HepG2 (cell line): ENCODE results near the gene DNAJC30. TPM values are rescaled to one million over a fixed set of nuclear protein-coding genes. Genes with fewer than 3 reads are reported as not detected.

ENCODE experiments used
- ARNTL ChIP-seq: sonication (generic); formaldehyde crosslinking; IDR thresholded peaks from 2 replicates; pipeline ENCODE4 v1.4.0; 2020; ENCODE audit warnings: mild to moderate bottlenecking, missing genetic modification reagents
- ELK4 ChIP-seq: sonication (generic); formaldehyde crosslinking; IDR thresholded peaks from 2 replicates; pipeline ENCODE4 v1.9.0; 2021; ENCODE audit warnings: missing genetic modification reagents, borderline replicate concordance
- FLYWCH1 ChIP-seq: sonication (generic); formaldehyde crosslinking; IDR thresholded peaks from 2 replicates; pipeline ENCODE4 v1.8.1; 2023; ENCODE audit warnings: mild to moderate bottlenecking, missing genetic modification reagents
- FOXP4 ChIP-seq: sonication (generic); formaldehyde crosslinking; IDR thresholded peaks from 2 replicates; pipeline ENCODE4 v1.4.0; 2020; ENCODE audit warnings: missing genetic modification reagents
- MAF1 ChIP-seq: sonication (generic); formaldehyde crosslinking; IDR thresholded peaks from 2 replicates; pipeline ENCODE4 v1.5.0; 2020; ENCODE audit warnings: missing genetic modification reagents, borderline replicate concordance
- MTA1 ChIP-seq: sonication (generic); formaldehyde crosslinking; IDR thresholded peaks from 2 replicates; pipeline ENCODE4 v1.4.0; 2020; ENCODE audit warnings: missing genetic modification reagents, mild to moderate bottlenecking, borderline replicate concordance
- NFRKB ChIP-seq: fragments of 450-650 bp; IDR thresholded peaks from 2 replicates; pipeline ENCODE4 v1.6.1; 2017
- PLSCR1 ChIP-seq: sonication (generic); formaldehyde crosslinking; IDR thresholded peaks from 2 replicates; pipeline ENCODE4 v1.5.0; 2020; ENCODE audit warnings: missing genetic modification reagents, mild to moderate bottlenecking, borderline replicate concordance
- POLR2AphosphoS2 ChIP-seq: IDR thresholded peaks from 2 replicates; pipeline ENCODE4 v1.6.1; 2011; ENCODE audit warnings: low read depth, low read length, improper control_type of control experiment
- SIX4 ChIP-seq: sonication (generic); formaldehyde crosslinking; IDR thresholded peaks from 2 replicates; pipeline ENCODE4 v1.4.0; 2020; ENCODE audit warnings: missing genetic modification reagents
- SRSF4 ChIP-seq: fragments of 200-400 bp; formaldehyde crosslinking; IDR thresholded peaks from one replicate; pipeline ENCODE4 v1.6.1; 2018; ENCODE audit warnings: mild to moderate bottlenecking, low read depth, low read length, moderate library complexity; ENCODE audit not compliant: poor library complexity, severe bottlenecking
- ZBTB2 ChIP-seq: sonication (generic); formaldehyde crosslinking; IDR thresholded peaks from 2 replicates; pipeline ENCODE4 v1.8.0; 2022; ENCODE audit warnings: low read depth, missing genetic modification reagents
- ZNF18 ChIP-seq: sonication (generic); formaldehyde crosslinking; IDR thresholded peaks from 2 replicates; pipeline ENCODE4 v1.8.0; 2022; ENCODE audit warnings: mild to moderate bottlenecking, missing genetic modification reagents; ENCODE audit not compliant: insufficient replicate concordance
- ZNF260 ChIP-seq: sonication (generic); formaldehyde crosslinking; IDR thresholded peaks from 2 replicates; pipeline ENCODE4 v1.4.0; 2020; ENCODE audit warnings: missing genetic modification reagents, low read depth, mild to moderate bottlenecking, borderline replicate concordance
- ZNF670 ChIP-seq: sonication (generic); formaldehyde crosslinking; IDR thresholded peaks from 2 replicates; pipeline ENCODE4 v1.8.0; 2022; ENCODE audit warnings: mild to moderate bottlenecking, missing genetic modification reagents, borderline replicate concordance
- ZNF687 ChIP-seq: sonication (generic); formaldehyde crosslinking; IDR thresholded peaks from 2 replicates; pipeline ENCODE4 v1.5.1; 2020; ENCODE audit warnings: mild to moderate bottlenecking, missing genetic modification reagents, moderate library complexity
- ZNF777 ChIP-seq: sonication (generic); formaldehyde crosslinking; IDR thresholded peaks from 2 replicates; pipeline ENCODE4 v1.4.0; 2020; ENCODE audit warnings: missing genetic modification reagents
- polyA plus RNA-seq, 8 experiments: library from polyadenylated mRNA; depleted of rRNA in 3 of 8; stranded (reverse) in 7 of 8; unstranded in 1 of 8; fragments of >200 nt; fragmentation: Illumina TruSeq in 4 of 8; extraction: Trizol in 4 of 8; gene quantifications; 2 replicates each; pipeline versions ENCODE4 v1.2.1 to v1.2.3, GENCODE V29; 2011 to 2016; ENCODE audit warnings: low read depth in 4 of 8, missing spikeins in 1 of 8, mixed read lengths in 1 of 8; ENCODE audit not compliant: insufficient read depth in 1 of 8
- total RNA-seq, 5 experiments: library from RNA; depleted of rRNA; stranded (reverse); fragments of >200 nt; fragmentation: Illumina TruSeq; extraction: Trizol; gene quantifications; 2 replicates each; pipeline ENCODE4 v1.2.3, GENCODE V29; 2016; ENCODE audit warnings: low read depth in 1 of 5

Gene DNAJC30
- total and polyA plus RNA-seq, 2 of the 13 experiments (the other 11 are each of a cell fraction or from before 2014, with no cell fraction given), result 3.3 to 3.8 TPM

- TF ChIP-seq ZNF687 (CRISPR knock-in tag), result peak; percentile 71
- TF ChIP-seq FOXP4, result no peak; the same call in 1 of the 2 replicates
- no peak for TF ChIP-seq ZNF260 (CRISPR knock-in tag)
- TF ChIP-seq SIX4 (CRISPR knock-in tag), result 0 out of 2 replicates have a peak, but pooled peaks have one; percentile 18
- TF ChIP-seq ZNF670, result no peak
- no peak for TF ChIP-seq PLSCR1 (CRISPR knock-in tag)
- no peak for TF ChIP-seq ZNF777 (CRISPR knock-in tag)
- no peak for TF ChIP-seq FLYWCH1 (CRISPR knock-in tag)
- TF ChIP-seq ARNTL, result peak; percentile 57; the same call in 1 of the 2 replicates
- peak; percentile 34 for TF ChIP-seq ZNF18 (CRISPR knock-in tag)
- TF ChIP-seq ELK4 (CRISPR knock-in tag), result no peak
- TF ChIP-seq NFRKB, result no peak
- TF ChIP-seq MTA1, result peak; percentile 44; the same call in 1 of the 2 replicates
- TF ChIP-seq SRSF4, result no peak
- TF ChIP-seq POLR2AphosphoS2, result no peak
- no peak for TF ChIP-seq MAF1
- no peak for TF ChIP-seq ZBTB2 (CRISPR knock-in tag)
Observed at GRCh38 chr7:73667344-73668102, 15.7 kb downstream of the DNAJC30 start, which contains the start of gene VPS37D (continued).
